SK-N-MC (cell line): ENCODE data around the gene AATF.

Experiments used
- EZH2 ChIP-seq: fragments of 200-600 bp; sonication (generic); IDR thresholded peaks from one replicate; pipeline ENCODE4 v1.6.1; 2017; ENCODE audit warnings: antibody characterized with exemption
- POLR2AphosphoS5 ChIP-seq: IDR thresholded peaks from 2 replicates; pipeline ENCODE4 v1.6.1; 2012; ENCODE audit warnings: mild to moderate bottlenecking, low read depth, low read length, borderline replicate concordance

GRCh38 chr17:37024181-37024637, 75.5 kb downstream of the AATF start:
- TF ChIP-seq EZH2 (no peak), POLR2AphosphoS5 (no peak)
